GM03348 (cell line): ENCODE results near the gene GPT2.
"Not testable (repeated sequence)": the region's sequence is repeated elsewhere in the genome, so short reads cannot be mapped to it uniquely, and the experiment has no call there.

Source experiments
- DNase-seq: peaks from one replicate; pipeline ENCODE4 v3.0.0; 2012; ENCODE audit warnings: low spot score

Gene GPT2

DNA sequence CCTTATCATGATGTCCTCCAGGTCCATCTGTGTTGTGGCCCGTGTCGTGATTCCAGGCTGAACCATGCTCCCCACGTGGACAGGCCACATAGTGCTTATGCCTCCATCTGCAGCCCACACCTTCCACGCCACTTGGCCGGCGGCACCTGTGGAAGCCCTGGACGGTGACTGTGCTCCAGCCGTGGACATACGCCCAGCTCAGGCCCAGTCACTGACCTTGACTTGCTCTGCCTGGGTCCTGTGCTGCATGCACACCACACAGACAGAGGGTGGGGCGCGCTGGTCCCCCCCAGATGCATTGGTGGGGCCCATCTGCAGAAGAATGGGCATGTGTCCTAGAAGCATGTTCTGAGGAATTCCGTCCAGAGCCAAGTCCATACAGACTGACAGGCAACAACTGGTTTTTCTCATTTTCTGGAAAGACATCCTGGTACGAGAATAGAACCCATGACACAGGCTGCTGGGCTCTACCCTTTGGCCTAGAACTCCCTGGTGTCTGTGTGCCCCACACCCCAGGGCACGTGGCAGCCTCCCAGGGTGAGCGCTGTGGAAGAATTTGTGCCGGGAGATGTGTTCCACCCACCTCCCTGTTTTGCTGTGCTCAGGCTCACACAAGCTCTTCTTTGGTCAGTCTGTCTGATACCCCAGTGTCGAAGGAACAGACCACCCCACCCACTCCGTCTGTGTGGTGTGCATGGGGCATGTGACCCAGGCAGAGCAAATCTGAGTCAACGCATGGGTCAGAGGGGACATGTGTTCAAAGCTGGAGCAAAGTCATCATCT lies 39.5 kb downstream of the GPT2 start:
- DNase-seq, result no peak

GRCh38 chr16:46924402-46924801 lies 40.2 kb downstream of the GPT2 start:
- no peak for DNase-seq

GRCh38 chr16:46926470-46927225 lies 42.5 kb downstream of the GPT2 start:
- DNase-seq, result no peak

GRCh38 chr16:46927273-46927672 lies 43.1 kb downstream of the GPT2 start:
- no peak for DNase-seq

GRCh38 chr16:46928811-46929210 lies 44.6 kb downstream of the GPT2 start:
- DNase-seq, result no peak

GRCh38 chr16:46929378-46930332 lies 45.5 kb downstream of the GPT2 start:
- DNase-seq, result peak; percentile 92

- no peak for DNase-seq
These were observed 46.7 kb downstream of the GPT2 start for GRCh38 chr16:46930861-46931260.

DNA sequence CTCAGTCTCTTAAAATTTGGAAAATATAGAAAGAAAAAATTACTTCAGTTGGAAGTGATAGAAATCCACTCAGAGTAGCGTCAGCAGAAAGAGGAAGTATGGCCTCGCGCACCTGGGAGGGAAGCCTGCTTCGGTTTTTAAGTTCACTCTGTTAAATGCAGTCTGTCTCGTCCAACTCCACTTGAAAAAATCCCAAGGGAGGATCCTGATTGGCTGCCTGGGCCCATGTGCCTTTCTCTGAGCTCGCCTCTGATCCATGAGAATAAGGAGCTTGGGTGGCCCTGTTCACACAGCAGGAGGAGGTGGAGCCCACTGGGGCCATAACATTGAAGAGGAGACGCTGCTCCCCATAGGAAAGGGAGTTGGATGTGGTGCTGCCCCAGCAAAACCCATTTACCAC lies 48.6 kb downstream of the GPT2 start:
- DNase-seq, result no peak

DNA sequence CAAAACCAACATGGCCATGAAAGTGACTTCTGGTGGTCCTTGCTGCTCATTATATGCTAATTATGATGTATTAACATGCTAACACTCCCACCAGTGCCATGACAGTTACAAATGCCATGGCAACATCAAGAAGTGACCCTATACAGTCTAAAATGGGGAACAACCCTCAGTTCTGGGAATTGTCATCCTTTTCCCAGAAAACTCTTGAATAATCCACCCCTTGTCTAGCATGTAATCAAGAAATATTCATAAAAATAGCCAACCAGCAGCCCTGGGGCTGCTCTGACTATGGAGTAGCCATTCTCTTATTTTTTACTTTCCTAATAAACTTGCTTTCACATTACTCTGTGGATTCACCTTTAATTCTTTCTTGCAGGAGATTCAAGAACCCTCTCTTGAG lies 53.4 kb downstream of the GPT2 start:
- no peak for DNase-seq

- not testable (repeated sequence) for DNase-seq
These were observed 60.6 kb downstream of the GPT2 start for GRCh38 chr16:46944713-46945112.

DNA sequence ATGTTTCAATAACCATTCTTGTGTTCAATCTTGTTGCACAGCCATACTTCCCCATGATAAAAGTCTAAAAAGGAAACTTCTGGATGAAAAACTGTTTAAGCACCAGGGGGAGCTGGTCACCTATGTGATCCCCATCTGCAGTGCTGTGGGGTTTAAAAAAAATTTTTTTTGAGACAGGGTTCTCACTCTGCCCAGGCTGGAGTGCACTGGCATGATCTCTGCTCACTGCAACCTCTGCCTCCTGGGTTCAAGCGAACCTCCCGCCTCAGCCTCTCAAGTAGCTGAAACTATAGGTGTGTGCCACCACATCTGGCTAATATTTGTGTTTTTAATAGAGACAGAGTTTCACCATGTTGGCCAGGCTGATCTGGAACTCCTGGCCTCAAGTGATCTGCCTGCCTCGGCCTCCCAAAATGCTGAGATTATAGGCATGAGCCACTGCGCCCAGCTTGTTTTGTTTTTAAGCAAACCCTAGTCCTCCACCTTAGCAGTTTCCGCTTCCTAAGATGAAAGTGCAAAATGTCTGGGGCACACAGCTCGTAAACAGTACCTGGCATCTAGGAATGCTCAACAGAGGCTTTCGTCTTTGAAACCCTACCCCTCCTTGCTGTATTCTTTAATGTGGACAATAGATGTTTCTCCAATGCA lies 63.9 kb downstream of the GPT2 start:
- peak; percentile 74 for DNase-seq

DNA sequence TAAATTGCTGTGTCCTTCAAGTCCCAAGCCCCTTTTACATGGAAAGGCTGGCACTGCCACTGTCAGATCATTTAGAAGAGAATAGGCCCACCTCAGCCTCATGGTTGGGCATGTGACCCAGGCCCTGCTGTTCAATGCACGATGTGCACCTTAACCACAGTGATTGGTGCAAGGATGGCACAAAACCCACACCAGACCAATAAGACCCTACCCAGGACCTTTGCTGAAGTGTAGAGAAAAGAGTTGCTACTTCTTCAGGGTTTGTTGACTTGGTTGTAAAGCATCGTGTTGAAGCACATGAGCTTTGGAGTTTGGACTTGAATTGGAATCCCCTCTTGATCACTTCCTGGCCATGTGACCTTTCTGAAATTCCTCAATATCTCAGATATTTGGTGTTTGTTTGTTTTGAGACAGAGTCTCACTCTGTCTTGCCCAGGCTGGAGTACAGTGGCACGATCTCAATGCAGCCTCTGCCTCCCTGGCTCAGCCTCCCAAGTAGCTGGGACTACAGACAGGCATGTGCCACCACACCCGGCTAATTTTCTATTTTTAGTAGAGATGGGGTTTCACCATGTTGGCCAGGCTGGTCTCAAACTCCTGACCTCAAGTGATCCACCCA lies 64.5 kb downstream of the GPT2 start:
- DNase-seq, result no peak

- DNase-seq, result no peak
These were observed 65.2 kb downstream of the GPT2 start for GRCh38 chr16:46949241-46949892.

DNA sequence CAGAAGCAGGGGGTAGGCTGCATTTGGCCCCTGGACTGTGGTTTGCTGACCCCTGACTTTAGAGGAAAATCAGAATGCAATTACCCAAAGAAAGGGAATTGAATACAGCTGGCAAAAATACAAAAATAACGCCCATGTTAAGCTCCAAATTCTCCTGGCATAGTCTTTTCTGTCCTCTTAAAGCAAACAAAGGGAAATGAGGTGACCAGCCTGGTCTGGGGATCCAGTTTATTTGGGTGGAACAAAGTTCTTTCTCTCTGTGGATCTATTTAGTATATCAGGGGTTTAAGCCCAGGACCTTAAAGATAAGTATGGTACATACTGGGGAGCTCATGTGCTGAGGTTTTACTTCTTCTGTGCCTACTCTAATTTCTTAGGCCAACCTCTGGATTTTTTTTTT lies 65.8 kb downstream of the GPT2 start:
- no peak for DNase-seq

- no peak for DNase-seq
These were observed 70.4 kb downstream of the GPT2 start for GRCh38 chr16:46954562-46954961.

- DNase-seq, result peak; percentile 57
These were observed 77.5 kb downstream of the GPT2 start for GRCh38 chr16:46961373-46962353.

DNA sequence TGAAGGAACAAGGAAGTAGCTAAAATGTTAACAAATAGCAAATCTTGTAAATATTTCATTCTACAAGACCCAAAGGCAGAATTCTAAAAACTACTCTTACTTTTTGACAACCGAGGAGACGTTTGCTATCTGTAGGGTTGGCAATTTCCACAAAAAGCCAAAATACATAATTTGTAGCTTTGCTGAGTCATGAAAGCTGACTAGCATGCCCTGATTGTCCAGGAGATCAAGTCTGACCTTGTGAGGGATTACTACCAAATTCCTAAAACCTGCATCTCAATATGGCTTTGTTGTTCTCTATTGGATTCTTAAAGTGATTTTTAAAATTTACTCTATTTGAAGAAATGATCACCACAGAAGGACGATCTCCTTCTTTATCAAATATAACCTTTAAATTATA lies 78.5 kb downstream of the GPT2 start:
- peak; percentile 23 for DNase-seq

- no peak for DNase-seq
These were observed 83.9 kb downstream of the GPT2 start for GRCh38 chr16:46968063-46968435.

- DNase-seq, result no peak
These were observed 85.9 kb downstream of the GPT2 start for GRCh38 chr16:46970089-46970488.

DNA sequence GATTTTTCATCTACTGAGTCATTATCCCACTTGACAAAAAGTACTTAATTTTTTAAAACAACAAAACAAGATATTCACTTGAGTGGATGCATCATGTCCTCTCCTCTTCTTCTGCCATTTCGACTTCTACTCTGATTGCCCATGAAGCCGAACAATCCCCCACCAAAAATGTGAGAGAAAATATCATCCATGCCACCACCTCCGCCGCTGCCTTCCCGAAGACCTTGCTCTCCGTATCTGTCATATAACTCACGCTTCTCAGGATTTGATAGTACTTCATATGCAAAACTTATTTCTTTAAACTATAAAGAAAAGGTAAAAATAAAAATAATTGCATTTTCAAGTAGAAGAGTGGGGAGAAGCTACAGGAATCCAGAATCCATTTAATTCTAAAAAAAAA lies 87.1 kb downstream of the GPT2 start:
- DNase-seq, result no peak
